ENCODE measurements around the gene PSORS1C2.
"Not testable (repeated sequence)": the region's sequence is repeated elsewhere in the genome, so short reads cannot be mapped to it uniquely, and the experiment has no call there.

The PSORS1C2 gene

GRCh38 chr6:31138982-31139381 lies at the start of gene PSORS1C2:
Gene PSORS1C2, minus strand, starts transcription at chr6:31139066. Its CDS starts 40 bp downstream, at chr6:31139026.
- DNase-seq = no peak

DNA sequence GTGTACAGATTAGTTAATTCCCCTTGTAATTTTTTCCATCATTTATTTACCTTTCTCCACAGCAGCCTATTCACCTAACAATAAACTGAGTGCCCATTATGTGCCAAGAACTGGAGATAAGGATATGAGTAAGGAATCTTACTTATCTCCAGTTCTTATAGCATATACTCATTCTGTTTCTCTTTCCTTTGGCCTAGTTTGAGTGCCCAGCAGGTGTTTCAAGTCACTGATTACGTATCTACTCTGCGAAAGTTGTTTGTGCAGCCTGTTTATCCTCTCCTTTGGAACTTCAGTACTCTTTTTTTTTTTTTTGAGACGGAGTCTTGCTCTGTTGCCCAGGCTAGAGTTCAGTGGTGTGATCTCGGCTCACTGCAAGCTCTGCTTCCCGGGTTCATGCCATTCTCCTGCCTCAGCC lies 48.9 kb upstream of the PSORS1C2 start:
- DNase-seq = no peak

- no peak for DNase-seq
These were observed 47.3 kb upstream of the PSORS1C2 start for GRCh38 chr6:31186052-31186734.

DNA sequence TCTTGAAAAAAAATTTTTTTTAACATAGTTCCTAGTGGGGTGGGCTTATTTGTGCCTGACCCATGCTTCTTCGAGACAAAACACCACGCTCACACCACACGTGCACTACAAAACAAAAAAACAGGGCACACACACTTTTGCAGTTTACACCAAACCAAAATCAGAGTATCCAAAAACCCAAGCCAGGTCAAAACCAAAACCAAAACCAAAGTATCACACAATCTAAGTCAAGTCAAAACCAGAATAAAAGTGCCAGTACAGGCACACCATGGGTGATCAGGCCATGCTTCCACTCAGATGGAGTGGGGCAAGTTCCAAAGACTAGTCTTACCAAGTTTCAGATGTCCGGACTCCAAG lies 46.8 kb upstream of the PSORS1C2 start:
- DNase-seq = not testable (repeated sequence)

DNA sequence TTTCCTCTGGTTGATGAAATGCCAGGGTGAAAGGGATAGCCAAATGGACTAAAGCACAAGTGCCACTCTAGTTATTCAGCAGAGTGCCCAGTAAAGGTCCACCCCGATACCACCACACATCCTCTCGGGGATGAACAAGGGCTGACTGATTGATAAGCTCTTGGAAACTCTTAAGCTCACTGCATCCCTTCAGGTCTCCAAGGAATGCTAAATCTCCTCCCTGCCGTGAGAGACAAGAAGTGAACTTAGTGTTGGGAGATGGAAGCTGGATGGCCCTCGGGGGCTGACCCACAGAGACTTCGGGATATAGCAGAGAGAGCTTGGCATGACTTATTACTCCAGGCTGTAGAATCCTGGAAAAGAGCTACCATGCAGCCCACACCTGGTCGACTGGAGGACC lies 45.0 kb upstream of the PSORS1C2 start:
- DNase-seq = not testable (repeated sequence)

GRCh38 chr6:31183287-31183686 lies 44.4 kb upstream of the PSORS1C2 start:
- not testable (repeated sequence) for DNase-seq

GRCh38 chr6:31180500-31180899 lies 41.6 kb upstream of the PSORS1C2 start:
- peak; percentile 70 for DNase-seq

GRCh38 chr6:31179896-31180295 lies 41.0 kb upstream of the PSORS1C2 start:
- DNase-seq = no peak

- DNase-seq = no peak
These were observed 40.1 kb upstream of the PSORS1C2 start for GRCh38 chr6:31179042-31179386.

- no peak for DNase-seq
These were observed 39.5 kb upstream of the PSORS1C2 start for GRCh38 chr6:31178143-31179041.

- DNase-seq = no peak
These were observed 37.1 kb upstream of the PSORS1C2 start for GRCh38 chr6:31175971-31176370.

DNA sequence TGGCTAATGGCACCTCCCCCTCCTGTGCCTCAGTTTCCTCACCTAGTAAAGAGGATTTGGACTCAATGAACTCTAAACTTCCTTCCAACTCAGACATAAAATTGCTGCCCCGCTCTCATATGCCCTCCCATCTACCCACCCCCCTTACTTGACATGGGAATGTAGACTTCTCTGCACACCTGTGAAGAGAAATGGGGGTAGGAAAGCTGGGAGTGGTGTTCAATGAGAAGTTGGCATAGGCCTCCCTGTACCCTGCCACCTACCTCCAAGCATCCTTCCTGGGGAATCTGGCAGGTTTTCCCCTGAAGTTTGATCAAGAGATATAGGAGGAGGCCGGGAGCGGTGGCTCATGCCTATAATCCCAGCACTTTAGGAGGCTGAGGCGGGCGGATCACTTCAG lies 35.5 kb upstream of the PSORS1C2 start:
- DNase-seq = no peak

DNA sequence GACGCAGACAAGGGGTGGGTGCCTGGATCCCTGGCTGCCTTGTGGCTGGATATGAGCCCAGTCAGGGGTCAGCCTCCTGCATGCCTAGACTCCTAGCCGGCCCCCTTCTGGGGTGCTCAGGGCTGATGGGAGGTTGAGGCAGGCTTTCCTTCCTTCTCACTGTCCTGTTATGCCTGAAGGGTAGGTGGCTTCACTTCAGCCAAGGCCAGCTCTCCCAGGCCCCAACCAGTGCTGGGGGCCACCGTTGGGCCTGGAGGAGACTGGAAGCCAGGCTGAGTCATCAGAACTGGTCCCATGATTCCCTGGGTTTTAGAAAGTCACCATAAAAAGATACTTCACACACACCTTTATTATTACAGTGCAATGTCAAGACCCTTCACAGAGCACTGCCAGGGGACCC lies 34.5 kb upstream of the PSORS1C2 start:
- DNase-seq = no peak

DNA sequence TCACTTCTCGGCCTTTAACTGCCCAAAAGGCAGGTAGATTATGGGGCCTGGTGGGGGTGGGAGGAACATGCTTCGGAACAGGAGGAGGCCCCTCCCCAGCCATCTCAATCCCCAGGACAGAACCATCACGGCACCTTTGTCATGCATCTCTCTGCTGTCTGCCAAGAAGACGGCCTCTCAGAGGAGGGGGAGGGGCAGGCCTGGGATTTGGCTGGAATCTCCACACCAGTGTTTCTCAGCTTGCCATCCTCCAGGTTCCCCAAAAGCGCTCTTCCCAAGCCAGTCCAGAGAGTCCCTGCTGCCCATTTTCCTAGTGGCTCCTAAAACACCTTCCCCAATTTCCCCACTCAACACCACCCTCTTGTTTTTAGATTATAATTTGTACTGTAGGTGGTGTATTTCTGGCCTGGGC lies 34.1 kb upstream of the PSORS1C2 start:
- no peak for DNase-seq

DNA sequence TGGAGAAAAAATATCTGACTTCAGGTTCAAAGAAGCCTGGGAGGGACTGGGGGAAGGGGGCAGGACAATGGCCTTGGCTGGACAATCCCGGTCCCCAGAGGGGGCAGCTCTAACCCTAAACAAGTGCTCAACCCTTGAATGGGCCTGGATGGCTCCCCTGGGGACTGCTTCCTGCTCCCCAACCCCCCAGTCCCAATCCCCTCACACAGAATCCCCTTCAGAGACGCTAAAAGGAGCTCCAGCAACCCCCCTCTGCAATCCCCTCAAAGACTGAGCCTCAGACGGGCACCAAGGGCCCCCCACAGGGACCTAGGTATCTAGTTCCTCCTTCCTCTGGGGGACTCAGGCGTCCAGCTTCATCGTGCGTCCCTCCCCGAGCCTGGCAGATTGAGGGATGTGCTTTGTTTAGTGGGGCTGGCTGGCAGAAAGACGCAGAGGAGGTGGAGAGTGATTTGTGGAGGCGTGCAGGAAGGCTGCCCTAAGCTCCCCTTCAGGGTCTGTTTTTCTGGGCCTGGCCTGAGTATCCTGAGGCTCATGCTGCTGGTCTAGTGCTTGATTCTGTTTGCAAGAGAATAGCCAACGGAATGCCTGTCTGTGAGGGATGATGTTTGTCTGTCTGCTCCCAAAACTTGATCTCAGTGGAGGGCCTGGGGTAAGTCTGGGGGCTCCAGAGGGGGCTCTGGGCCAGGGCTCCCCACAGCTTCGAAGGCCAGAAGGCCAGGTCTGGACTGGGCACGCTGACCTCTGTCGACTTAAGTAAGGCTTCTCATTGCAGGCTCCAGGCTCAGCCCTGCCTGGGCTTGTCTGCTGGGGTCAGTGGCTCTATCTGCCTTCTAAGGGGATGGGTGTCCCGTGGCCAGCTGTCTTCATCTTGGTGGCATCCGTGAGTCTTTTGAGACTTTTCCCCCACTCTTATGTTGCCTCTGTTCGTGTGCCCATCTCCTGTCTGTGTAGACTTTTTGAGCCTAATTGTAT lies 33.4 kb upstream of the PSORS1C2 start:
- DNase-seq = no peak

GRCh38 chr6:31170987-31171671 lies 32.3 kb upstream of the PSORS1C2 start:
- no peak for DNase-seq

GRCh38 chr6:31170600-31170881 lies 31.7 kb upstream of the PSORS1C2 start, which contains the start of gene POU5F1:
Gene POU5F1, minus strand, starts transcription at chr6:31170682. Its CDS starts 62 bp downstream, at chr6:31170620.
- DNase-seq = no peak

DNA sequence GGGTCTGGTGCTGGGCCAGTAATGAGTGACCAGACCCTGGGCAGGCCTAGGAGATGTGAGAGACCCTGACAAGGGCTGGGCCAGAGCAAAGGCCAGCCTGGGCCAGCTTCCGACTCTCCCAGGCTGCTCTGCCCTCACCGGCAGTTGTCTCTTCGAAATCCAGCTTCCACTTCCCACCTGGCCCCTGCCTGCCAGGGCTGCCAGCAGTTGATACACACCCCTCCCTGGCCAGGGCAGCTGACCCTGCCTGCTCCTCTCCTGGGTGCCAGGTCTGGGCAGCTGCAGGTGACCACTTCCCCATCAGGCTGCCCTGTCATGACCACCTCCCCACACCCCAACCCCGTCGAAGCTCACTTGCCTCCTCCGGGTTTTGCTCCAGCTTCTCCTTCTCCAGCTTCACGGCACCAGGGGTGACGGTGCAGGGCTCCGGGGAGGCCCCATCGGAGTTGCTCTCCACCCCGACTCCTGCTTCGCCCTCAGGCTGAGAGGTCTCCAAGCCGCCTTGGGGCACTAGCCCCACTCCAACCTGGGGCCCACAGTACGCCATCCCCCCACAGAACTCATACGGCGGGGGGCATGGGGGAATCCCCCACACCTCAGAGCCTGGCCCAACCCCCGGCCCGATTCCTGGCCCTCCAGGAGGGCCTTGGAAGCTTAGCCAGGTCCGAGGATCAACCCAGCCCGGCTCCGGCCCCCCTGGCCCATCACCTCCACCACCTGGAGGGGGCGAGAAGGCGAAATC lies 31.2 kb upstream of the PSORS1C2 start:
- not testable (repeated sequence) for DNase-seq

DNA sequence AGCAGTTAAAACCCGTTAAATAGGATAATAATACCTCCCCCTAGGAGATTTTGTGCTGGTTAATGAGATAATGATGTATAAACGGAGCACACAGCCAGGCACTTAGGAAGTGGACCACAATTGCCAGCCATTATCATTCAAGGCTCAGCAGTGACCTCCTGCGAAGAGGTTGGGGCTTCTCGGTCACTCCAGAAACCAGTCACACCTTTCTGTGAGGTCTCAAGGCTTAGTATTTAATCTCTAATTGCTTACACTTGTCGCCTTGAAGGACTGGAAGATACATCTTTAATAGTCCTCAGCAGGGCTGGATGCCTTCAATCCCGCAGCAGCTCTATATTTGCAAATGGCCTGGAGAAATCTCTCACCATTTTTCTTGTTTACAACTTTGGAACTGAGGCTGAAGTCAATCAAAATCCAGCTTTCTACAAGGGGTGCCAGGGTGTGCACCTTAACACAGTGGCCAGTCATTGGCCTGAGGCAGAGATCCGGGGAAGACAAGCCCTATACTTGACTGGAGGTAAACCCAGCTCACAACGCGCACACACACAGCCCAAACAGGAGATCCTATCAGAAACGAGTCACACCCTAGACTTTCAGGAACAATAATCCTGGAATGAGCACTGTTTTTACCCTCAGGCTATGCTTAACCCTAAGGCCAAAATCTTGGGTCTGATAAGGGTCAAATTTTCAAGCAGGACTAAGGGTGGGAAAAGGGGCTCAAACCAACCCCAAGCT lies 30.4 kb upstream of the PSORS1C2 start:
- DNase-seq = no peak

GRCh38 chr6:31168606-31169005 lies 29.7 kb upstream of the PSORS1C2 start:
- DNase-seq = no peak

- DNase-seq = no peak
These were observed 27.1 kb upstream of the PSORS1C2 start for GRCh38 chr6:31165986-31166385.
